H9 (cell line): ENCODE data around the gene NALCN. TPM values are rescaled to one million over a fixed set of nuclear protein-coding genes. Genes with fewer than 3 reads are reported as not detected.

Experiments
- DNase-seq: peaks from one replicate; pipeline ENCODE4 v3.0.0-alpha.2; 2017
- H2AFZ ChIP-seq: one replicate; pipeline ENCODE4 v1.6.1; 2013; ENCODE audit warnings: mild to moderate bottlenecking, low read length, control low read depth, moderate library complexity
- H2AK5ac ChIP-seq: 2 replicates; pipeline ENCODE4 v1.6.1; 2013; ENCODE audit warnings: low read length, control low read depth, mixed read lengths; ENCODE audit not compliant: insufficient read length
- H2BK120ac ChIP-seq: one replicate; pipeline ENCODE4 v1.6.1; 2013; ENCODE audit warnings: low read depth, mild to moderate bottlenecking, low read length, control low read depth, inconsistent platforms; ENCODE audit not compliant: poor library complexity, severe bottlenecking
- H2BK12ac ChIP-seq: 2 replicates; pipeline ENCODE4 v1.6.1; 2013; ENCODE audit warnings: low read length, control low read depth, mixed read lengths, low read depth; ENCODE audit not compliant: insufficient read length
- H2BK15ac ChIP-seq: 2 replicates; pipeline ENCODE4 v1.6.1; 2013; ENCODE audit warnings: low read depth, low read length, control low read depth
- H2BK20ac ChIP-seq: one replicate; pipeline ENCODE4 v1.6.1; 2013; ENCODE audit warnings: low read depth, mild to moderate bottlenecking, low read length, control low read depth, inconsistent platforms; ENCODE audit not compliant: poor library complexity, severe bottlenecking
- H2BK5ac ChIP-seq: 2 replicates; pipeline ENCODE4 v1.6.1; 2013; ENCODE audit warnings: low read length, control low read depth, mixed read lengths; ENCODE audit not compliant: insufficient read length
- H3K14ac ChIP-seq: 2 replicates; pipeline ENCODE4 v1.6.1; 2013; ENCODE audit warnings: low read length, control low read depth; ENCODE audit not compliant: insufficient read depth
- H3K18ac ChIP-seq: 2 replicates; pipeline ENCODE4 v1.6.1; 2013; ENCODE audit warnings: low read depth, mild to moderate bottlenecking, mixed read lengths, low read length, control low read depth; ENCODE audit not compliant: insufficient read length
- H3K23ac ChIP-seq: 2 replicates; pipeline ENCODE4 v1.6.1; 2013; ENCODE audit warnings: low read length, control low read depth, mixed read lengths, low read depth; ENCODE audit not compliant: insufficient read length
- H3K23me2 ChIP-seq: 2 replicates; pipeline ENCODE4 v1.6.1; 2013; ENCODE audit warnings: low read depth, mild to moderate bottlenecking, mixed read lengths, low read length, control low read depth; ENCODE audit not compliant: insufficient read length, poor library complexity, severe bottlenecking
- H3K27ac ChIP-seq: 2 replicates; pipeline ENCODE4 v1.5.1; 2013; ENCODE audit warnings: low read length, control low read depth, mixed read lengths, low read depth; ENCODE audit not compliant: insufficient read length
- H3K27me3 ChIP-seq: 2 replicates; pipeline ENCODE4 v1.6.1; 2013; ENCODE audit warnings: low read length, control low read depth, inconsistent platforms; ENCODE audit not compliant: insufficient read depth
- H3K4ac ChIP-seq: 2 replicates; pipeline ENCODE4 v1.6.1; 2013; ENCODE audit warnings: low read depth, mild to moderate bottlenecking, control low read depth, inconsistent platforms, low read length, moderate library complexity
- H3K4me1 ChIP-seq: 2 replicates; pipeline ENCODE4 v1.6.1; 2013; ENCODE audit warnings: low read length, control low read depth, inconsistent platforms; ENCODE audit not compliant: insufficient read depth
- H3K4me2 ChIP-seq: 2 replicates; pipeline ENCODE4 v1.6.1; 2013; ENCODE audit warnings: low read length, control low read depth, mixed read lengths; ENCODE audit not compliant: insufficient read length, insufficient read depth
- H3K56ac ChIP-seq: 2 replicates; pipeline ENCODE4 v1.6.1; 2013; ENCODE audit warnings: low read depth, mild to moderate bottlenecking, mixed read lengths, low read length, control low read depth; ENCODE audit not compliant: insufficient read length
- H3K79me1 ChIP-seq: 2 replicates; pipeline ENCODE4 v1.6.1; 2013; ENCODE audit warnings: low read depth, mild to moderate bottlenecking, moderate library complexity, low read length, control low read depth, inconsistent platforms; ENCODE audit not compliant: insufficient read depth, poor library complexity, severe bottlenecking
- H3K79me2 ChIP-seq: 2 replicates; pipeline ENCODE4 v1.6.1; 2013; ENCODE audit warnings: low read length, control low read depth, inconsistent platforms; ENCODE audit not compliant: insufficient read depth
- H3K9ac ChIP-seq: 2 replicates; pipeline ENCODE4 v1.6.1; 2013; ENCODE audit warnings: low read length, control low read depth, mixed read lengths; ENCODE audit not compliant: insufficient read length; ENCODE audit errors: extremely low read depth
- H3K9me3 ChIP-seq: one replicate; pipeline ENCODE4 v1.6.1; 2013; ENCODE audit warnings: low read depth, low read length, inconsistent platforms; ENCODE audit not compliant: control insufficient read depth
- H3T11ph ChIP-seq: one replicate; pipeline ENCODE4 v1.6.1; 2013; ENCODE audit warnings: mild to moderate bottlenecking, low read length, control low read depth, inconsistent platforms
- H4K20me1 ChIP-seq: one replicate; pipeline ENCODE4 v1.6.1; 2013; ENCODE audit not compliant: control insufficient read depth, insufficient read length, insufficient read depth
- H4K5ac ChIP-seq: 2 replicates; pipeline ENCODE4 v1.6.1; 2013; ENCODE audit warnings: low read depth, mild to moderate bottlenecking, mixed read lengths, low read length, control low read depth; ENCODE audit not compliant: insufficient read length
- H4K8ac ChIP-seq: replicated peaks from 2 replicates; pipeline ENCODE4 v1.6.1; 2013; ENCODE audit warnings: low read length, control low read depth, mixed read lengths, low read depth; ENCODE audit not compliant: insufficient read length
- H4K91ac ChIP-seq: 2 replicates; pipeline ENCODE4 v1.6.1; 2013; ENCODE audit warnings: low read depth, mild to moderate bottlenecking, moderate library complexity, mixed read lengths, low read length, control low read depth; ENCODE audit not compliant: insufficient read length
- H3K27ac Mint-ChIP-seq, 3 experiments: 2 replicates in 2 of 3; 3 replicates in 1 of 3; pipeline ENCODE4 v1.8.0; 2020 to 2021; ENCODE audit warnings: mixed read lengths in 3 of 3, mild to moderate bottlenecking in 1 of 3, moderate library complexity in 1 of 3
- H3K27me3 Mint-ChIP-seq: 2 replicates; pipeline ENCODE4 v1.8.0; 2021; ENCODE audit warnings: low read depth, mild to moderate bottlenecking, moderate library complexity, mixed read lengths
- H3K36me3 Mint-ChIP-seq, 3 experiments: 2 replicates in 2 of 3; 3 replicates in 1 of 3; pipeline ENCODE4 v1.8.0; 2020 to 2021; ENCODE audit warnings: low read depth in 3 of 3, mixed read lengths in 3 of 3; ENCODE audit not compliant: insufficient read depth in 1 of 3
- H3K4me1 Mint-ChIP-seq, 2 experiments: 2 replicates each; pipeline ENCODE4 v1.8.0; 2020; ENCODE audit warnings: mixed read lengths in 2 of 2
- H3K4me3 Mint-ChIP-seq, 2 experiments: 2 replicates in 1 of 2; 3 replicates in 1 of 2; pipeline ENCODE4 v1.8.0; 2020 to 2021; ENCODE audit warnings: mild to moderate bottlenecking in 2 of 2, mixed read lengths in 2 of 2, moderate library complexity in 1 of 2
- H3K9me3 Mint-ChIP-seq, 2 experiments: 2 replicates in 1 of 2; 3 replicates in 1 of 2; pipeline ENCODE4 v1.8.0; 2020; ENCODE audit warnings: mild to moderate bottlenecking in 2 of 2, mixed read lengths in 2 of 2, moderate library complexity in 1 of 2
- CTCF ChIP-seq: fragments of 200-600 bp; sonication (generic); conservative IDR thresholded peaks from 3 replicates; pipeline ENCODE4 v1.8.0; 2021; ENCODE audit warnings: antibody characterized with exemption, mild to moderate bottlenecking
- WGBS: extraction: QIAGEN DNeasy Blood & Tissue Kit; methylation state at CpG from one replicate; pipeline ENCODE4 v1.1.7; 2013; ENCODE audit warnings: missing lambda C conversion rate, low lambda C conversion rate, mixed read lengths; ENCODE audit not compliant: insufficient read length; ENCODE audit errors: extremely low coverage; 5-methylcytosine and 5-hydroxymethylcytosine counted together
- total RNA-seq: library from RNA; stranded (reverse); gene quantifications from 2 replicates; pipeline ENCODE4 v1.2.1, GENCODE V29; 2021

NALCN gene
- total RNA-seq, 1 experiment from 2014 or later: 0.09 TPM

- Histone ChIP-seq H4K20me1 (no peaks in the 10 kb centered on the region), H2BK20ac (no peak overlapping the region), H2BK5ac (no peak overlapping the region), H3K14ac (no peak overlapping the region), H3K9ac (no peak overlapping the region), H4K91ac (no peak overlapping the region), H4K8ac (no peak overlapping the region), H3K23me2 (no peaks in the 10 kb centered on the region), H2BK120ac (no peak overlapping the region), H2BK15ac (no peak overlapping the region), H3K23ac (no peak overlapping the region), H3K56ac (no peak overlapping the region), H3K79me2 (no peaks in the 10 kb centered on the region), H4K5ac (no peak overlapping the region), H3K9me3 (no peaks in the 10 kb centered on the region), H2AK5ac (no peak overlapping the region), H3T11ph (no peak overlapping the region), H3K4me2 (no peak overlapping the region), H3K4ac (no peak overlapping the region), H3K4me1 (no peaks in the 10 kb centered on the region), H3K18ac (no peak overlapping the region), H3K79me1 (no peaks in the 10 kb centered on the region), H2BK12ac (no peak overlapping the region), H3K27ac (no peak overlapping the region), H2AFZ (no peak overlapping the region), H3K27me3 (no peaks in the 10 kb centered on the region)
- Mint-ChIP-seq H3K4me1 (peaks cover 0 to 3% of the 10 kb centered on the region in 2 experiments; a peak in 1 of 4 replicates), H3K4me3 (no peak overlapping the region), H3K36me3 (no peaks in the 10 kb centered on the region), H3K27ac (no peak overlapping the region), H3K9me3 (0 out of 5 replicates have a peak, but pooled peaks cover 0 to 2% of the 10 kb centered on the region in 2 experiments), H3K27me3 (no peaks in the 10 kb centered on the region)
- no peak for DNase-seq
- TF ChIP-seq CTCF: no peak
- WGBS: no CpG with 5 or more reads among the region's 4 CpGs
Measured at GRCh38 chr13:101098873-101099272, 317.4 kb downstream of the NALCN start.
